GM13976 (cell line): ENCODE measurements around the gene SETMAR.

Experiments
- DNase-seq: peaks from one replicate; pipeline ENCODE4 v3.0.0; 2012; ENCODE audit warnings: low spot score
- CTCF ChIP-seq: IDR thresholded peaks from 2 replicates; pipeline ENCODE4 v1.5.1; 2012; ENCODE audit warnings: borderline replicate concordance, mild to moderate bottlenecking; ENCODE audit not compliant: insufficient read depth; ENCODE audit errors: extremely low read depth, missing control alignments, control extremely low read depth
- in situ Hi-C: fragments of 300-500 bp; cut with MboI; formaldehyde crosslinking; loops from one replicate; pipeline ENCODE4 v1.12.0; 2022; ENCODE audit warnings: low sequenced_read_pairs, mixed read lengths, inconsistent platforms; ENCODE audit not compliant: unreplicated experiment

Gene SETMAR

GRCh38 chr3:4358273-4358672, 55.1 kb downstream of the SETMAR start:
- in situ Hi-C loops: loop anchor here (10.0 to 25.0 kb wide), 2 partner anchors 287 to 704 kb away; no protein-coding TSS in a partner anchor
- no peak for TF ChIP-seq CTCF
- no peak for DNase-seq

GRCh38 chr3:4359805-4360502, 56.8 kb downstream of the SETMAR start:
- in situ Hi-C loops: loop anchor here (10.0 to 25.0 kb wide), 2 partner anchors 285 to 702 kb away; no protein-coding TSS in a partner anchor

GRCh38 chr3:4360817-4361216, 57.6 kb downstream of the SETMAR start:
- in situ Hi-C loops: loop anchor here (25.0 kb wide), 1 partner anchor 701 kb away; no protein-coding TSS in a partner anchor
- no peak for TF ChIP-seq CTCF
- DNase-seq: no peak

More at GRCh38 chr3:4359805-4360502, 56.8 kb downstream of the SETMAR start:
- no peak for TF ChIP-seq CTCF
- DNase-seq: no peak

GRCh38 chr3:4362523-4362922, 59.4 kb downstream of the SETMAR start:
- TF ChIP-seq CTCF: no peak
- in situ Hi-C loops: loop anchor here (25.0 kb wide), 1 partner anchor 700 kb away; no protein-coding TSS in a partner anchor
- no peak for DNase-seq
